HUES6 (cell line): ENCODE measurements around the gene VSIG4.
A peak's percentile ranks its signal among the peaks of the same experiment; 100 is the strongest.
"Not testable (repeated sequence)": the region's sequence is repeated elsewhere in the genome, so short reads cannot be mapped to it uniquely, and the experiment has no call there.

ENCODE experiments used
- H3K27ac ChIP-seq: 2 replicates; pipeline ENCODE4 v1.7.0; 2013; ENCODE audit warnings: low read depth, mild to moderate bottlenecking, low read length, inconsistent platforms
- H3K27me3 ChIP-seq: 2 replicates; pipeline ENCODE4 v1.6.1; 2013; ENCODE audit warnings: low read length; ENCODE audit not compliant: control insufficient read depth, insufficient read depth
- H3K36me3 ChIP-seq: 2 replicates; pipeline ENCODE4 v1.6.1; 2013; ENCODE audit warnings: low read length; ENCODE audit not compliant: control insufficient read depth, insufficient read depth
- H3K4me1 ChIP-seq: 2 replicates; pipeline ENCODE4 v1.6.1; 2013; ENCODE audit warnings: low read length; ENCODE audit not compliant: control insufficient read depth, insufficient read depth
- H3K4me3 ChIP-seq: 2 replicates; pipeline ENCODE4 v1.5.1; 2013; ENCODE audit warnings: low read depth, low read length
- H3K9ac ChIP-seq: one replicate; pipeline ENCODE4 v1.6.1; 2013; ENCODE audit warnings: mild to moderate bottlenecking, low read length
- H3K9me3 ChIP-seq: 2 replicates; pipeline ENCODE4 v1.6.1; 2013; ENCODE audit warnings: low read depth, low read length; ENCODE audit not compliant: control insufficient read depth, insufficient read depth

VSIG4 gene

GRCh38 chrX:65999029-65999562 lies 40.8 kb downstream of the VSIG4 start:
- Histone ChIP-seq H3K27me3 (no peaks in the 10 kb centered on the region), H3K9ac (no peak overlapping the region), H3K27ac (no peak overlapping the region), H3K36me3 (no peaks in the 10 kb centered on the region), H3K9me3 (peaks cover 10% of the 10 kb centered on the region; the same call in 1 of the 2 replicates), H3K4me3 (no peak overlapping the region), H3K4me1 (no peaks in the 10 kb centered on the region; the same call in 1 of the 2 replicates)

- peaks cover 16% of the 10 kb centered on the region; the same call in 1 of the 2 replicates for H3K9me3 ChIP-seq
- no peaks in the 10 kb centered on the region for H3K36me3 ChIP-seq
- no peaks in the 10 kb centered on the region; the same call in 1 of the 2 replicates for H3K4me1 ChIP-seq
- H3K9ac ChIP-seq: no peak overlapping the region
- H3K4me3 ChIP-seq: no peak overlapping the region
- no peaks in the 10 kb centered on the region for H3K27me3 ChIP-seq
- no peak overlapping the region for H3K27ac ChIP-seq
These were observed 41.7 kb downstream of the VSIG4 start for GRCh38 chrX:65997978-65998717.

DNA sequence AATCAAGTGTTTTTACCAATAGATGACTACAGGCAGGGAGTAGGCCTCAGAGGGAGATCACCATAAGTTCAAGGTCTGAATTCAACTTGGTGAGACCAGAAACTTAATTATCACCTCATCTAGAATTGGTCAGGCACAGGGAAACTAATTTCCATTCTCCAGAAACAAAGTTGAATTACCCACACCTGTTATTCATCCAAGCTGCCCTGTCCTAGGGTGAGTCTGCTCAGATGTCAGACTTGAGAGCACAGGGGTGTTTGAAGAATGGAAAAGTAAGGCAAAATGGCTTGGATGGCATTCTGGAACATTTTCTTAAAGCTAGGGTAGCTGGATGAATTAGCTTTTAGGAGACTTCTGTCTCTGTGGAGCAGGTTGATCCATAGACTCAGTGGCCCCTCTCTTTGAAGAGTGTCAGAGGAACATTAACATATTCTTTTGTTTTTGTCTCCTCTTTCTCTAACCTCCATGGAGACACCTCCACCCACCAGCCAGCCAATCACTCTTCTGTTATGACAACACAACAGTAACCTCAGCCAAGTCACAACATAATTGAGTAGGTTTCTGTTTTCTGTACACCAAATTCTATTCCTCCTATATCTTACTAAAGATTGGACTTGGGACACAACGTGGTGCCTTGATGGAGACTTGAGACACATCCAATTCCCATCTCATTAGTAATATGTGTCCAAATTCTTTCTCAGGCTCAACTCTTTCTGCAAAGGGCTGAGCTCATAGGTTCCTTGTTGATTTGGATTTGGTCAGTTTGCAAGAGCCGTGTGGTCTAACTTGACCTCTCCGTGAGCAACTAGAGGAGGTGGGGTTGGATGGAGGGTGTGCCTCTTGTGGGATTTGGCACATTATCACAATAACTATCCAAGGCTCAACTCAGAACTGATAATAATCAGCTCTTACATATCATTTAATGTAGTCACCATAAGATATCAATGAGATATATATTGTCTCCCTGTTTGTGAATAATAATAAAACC lies 45.1 kb downstream of the VSIG4 start:
- no peaks in the 10 kb centered on the region for H3K27me3 ChIP-seq
- no peak overlapping the region for H3K4me3 ChIP-seq
- no peak overlapping the region for H3K27ac ChIP-seq
- H3K4me1 ChIP-seq: no peaks in the 10 kb centered on the region
- no peak overlapping the region for H3K9ac ChIP-seq
- no peaks in the 10 kb centered on the region for H3K36me3 ChIP-seq
- H3K9me3 ChIP-seq: peaks cover 18% of the 10 kb centered on the region; the same call in 1 of the 2 replicates

DNA sequence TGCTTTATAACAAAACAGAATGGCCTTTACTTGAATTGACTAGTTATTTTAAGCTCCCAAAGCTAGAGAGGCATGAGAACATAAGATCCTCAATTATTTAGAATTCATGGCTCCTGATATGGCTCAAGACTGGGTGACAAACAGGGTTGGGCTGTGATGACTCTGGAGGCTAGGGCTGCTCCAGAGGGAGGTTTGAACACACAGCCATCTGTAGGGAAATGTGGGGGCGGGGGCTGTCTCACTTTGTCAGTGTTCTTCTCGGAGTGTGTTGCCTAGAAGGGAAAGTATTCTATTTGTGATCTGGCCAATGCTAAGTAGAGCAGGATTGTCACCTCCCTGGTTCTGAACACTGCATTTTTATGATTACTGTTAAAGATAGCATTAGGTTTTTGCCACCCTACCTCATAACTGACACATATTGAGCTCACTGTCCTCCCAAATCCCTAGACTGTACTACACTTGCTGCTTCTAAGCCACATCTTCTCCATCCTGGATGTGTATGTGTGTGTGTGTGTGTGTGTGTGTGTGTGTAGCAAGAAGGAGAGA lies 45.9 kb downstream of the VSIG4 start:
- H3K27ac ChIP-seq: no peak overlapping the region
- H3K9me3 ChIP-seq: peaks cover 17% of the 10 kb centered on the region; the same call in 1 of the 2 replicates
- H3K4me1 ChIP-seq: no peaks in the 10 kb centered on the region
- no peaks in the 10 kb centered on the region for H3K27me3 ChIP-seq
- H3K4me3 ChIP-seq: no peak overlapping the region
- H3K36me3 ChIP-seq: no peaks in the 10 kb centered on the region
- no peak overlapping the region for H3K9ac ChIP-seq

DNA sequence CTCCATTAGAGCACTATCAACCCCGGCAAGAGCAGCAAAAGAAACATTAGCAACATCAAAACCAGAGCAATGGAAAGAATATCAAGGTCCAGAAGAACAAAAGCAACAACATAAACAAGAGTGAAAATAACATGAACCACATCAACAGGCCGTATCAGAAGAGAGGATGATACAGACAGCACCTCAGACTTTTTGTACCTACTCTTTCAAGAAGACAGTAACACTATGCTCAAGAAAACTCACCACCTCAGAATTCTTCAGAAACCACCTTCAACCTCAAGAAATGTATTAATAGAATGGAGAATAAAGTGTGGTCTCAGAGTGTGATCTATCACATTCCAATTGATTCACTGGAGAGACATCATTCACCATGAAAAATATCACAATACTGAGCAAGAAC lies 46.5 kb downstream of the VSIG4 start:
- peaks cover 14% of the 10 kb centered on the region; the same call in 1 of the 2 replicates for H3K9me3 ChIP-seq
- no peak overlapping the region for H3K27ac ChIP-seq
- H3K4me1 ChIP-seq: no peaks in the 10 kb centered on the region
- no peaks in the 10 kb centered on the region for H3K27me3 ChIP-seq
- H3K36me3 ChIP-seq: no peaks in the 10 kb centered on the region
- H3K4me3 ChIP-seq: no peak overlapping the region
- no peak overlapping the region for H3K9ac ChIP-seq

DNA sequence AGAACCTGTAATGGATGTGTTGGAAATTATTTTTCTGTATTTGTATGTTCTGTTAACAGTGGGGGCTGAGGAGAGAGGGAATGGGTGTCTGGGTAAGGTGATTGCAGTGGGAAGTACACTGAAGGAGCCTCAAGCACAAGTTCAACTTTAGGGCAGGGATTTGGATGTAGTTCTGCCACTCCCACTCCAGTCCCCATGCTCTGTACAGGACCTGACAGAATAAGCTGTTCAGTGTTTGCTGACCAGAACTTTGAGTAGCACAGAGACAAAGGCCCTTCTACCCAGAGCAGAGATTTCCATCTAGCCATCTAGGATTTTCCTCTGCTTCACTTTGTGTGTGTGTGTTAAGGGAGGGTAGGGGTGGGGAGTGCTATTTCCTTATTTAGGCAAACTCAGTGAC lies 49.2 kb downstream of the VSIG4 start:
- Histone ChIP-seq H3K4me1 (peaks cover 7% of the 10 kb centered on the region; the same call in 1 of the 2 replicates), H3K36me3 (no peaks in the 10 kb centered on the region)

GRCh38 chrX:65987811-65988210 lies 52.1 kb downstream of the VSIG4 start:
- H3K27me3 ChIP-seq: no peaks in the 10 kb centered on the region
- no peak overlapping the region for H3K27ac ChIP-seq
- H3K9ac ChIP-seq: no peak overlapping the region
- no peaks in the 10 kb centered on the region for H3K36me3 ChIP-seq
- H3K4me1 ChIP-seq: peaks cover 8% of the 10 kb centered on the region; the same call in 1 of the 2 replicates
- H3K9me3 ChIP-seq: peaks cover 10% of the 10 kb centered on the region
- H3K4me3 ChIP-seq: no peak overlapping the region

More for the DNA sequence above, 49.2 kb downstream of the VSIG4 start:
- Histone ChIP-seq H3K9ac (no peak overlapping the region), H3K4me3 (no peak overlapping the region), H3K9me3 (peaks cover 9% of the 10 kb centered on the region; the same call in 1 of the 2 replicates), H3K27me3 (no peaks in the 10 kb centered on the region), H3K27ac (no peak overlapping the region)

DNA sequence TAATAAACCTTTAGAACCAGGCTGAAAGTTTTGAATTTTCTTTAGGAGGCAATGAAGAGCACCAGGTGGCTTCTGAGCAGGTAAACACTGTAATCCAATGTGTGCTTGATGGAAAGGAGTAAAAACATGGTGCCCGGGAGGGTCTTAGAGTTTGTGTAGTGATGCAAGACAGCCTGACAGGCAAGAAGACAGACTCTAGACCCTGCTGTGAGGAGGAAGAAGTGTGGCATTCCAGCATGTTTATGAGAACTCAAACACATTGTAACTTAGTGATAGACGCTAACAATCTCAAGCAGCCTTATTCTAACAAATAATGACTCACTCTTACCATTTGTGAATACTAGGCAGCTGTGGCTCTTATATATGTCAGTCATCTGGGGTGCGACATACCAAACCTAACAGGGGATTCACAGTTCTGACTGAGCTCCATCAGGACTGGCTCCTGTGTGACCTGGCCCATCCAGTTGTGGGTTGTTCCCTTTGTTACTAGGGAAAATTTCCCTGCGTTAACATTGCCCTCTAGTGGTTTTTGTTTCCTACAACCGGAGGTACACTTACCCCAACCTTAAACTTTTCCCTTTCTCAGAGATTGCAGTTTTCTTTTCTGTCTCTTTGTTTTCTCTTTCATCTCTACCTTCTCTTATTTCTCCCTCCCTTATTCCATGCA lies 53.8 kb downstream of the VSIG4 start:
- peaks cover 13% of the 10 kb centered on the region for H3K9me3 ChIP-seq
- no peak overlapping the region for H3K4me3 ChIP-seq
- H3K4me1 ChIP-seq: peaks cover 8% of the 10 kb centered on the region; the same call in 1 of the 2 replicates
- peak overlapping the region; percentile 53; the same call in 1 of the 2 replicates for H3K27ac ChIP-seq
- no peaks in the 10 kb centered on the region for H3K27me3 ChIP-seq
- no peaks in the 10 kb centered on the region for H3K36me3 ChIP-seq
- H3K9ac ChIP-seq: no peak overlapping the region

DNA sequence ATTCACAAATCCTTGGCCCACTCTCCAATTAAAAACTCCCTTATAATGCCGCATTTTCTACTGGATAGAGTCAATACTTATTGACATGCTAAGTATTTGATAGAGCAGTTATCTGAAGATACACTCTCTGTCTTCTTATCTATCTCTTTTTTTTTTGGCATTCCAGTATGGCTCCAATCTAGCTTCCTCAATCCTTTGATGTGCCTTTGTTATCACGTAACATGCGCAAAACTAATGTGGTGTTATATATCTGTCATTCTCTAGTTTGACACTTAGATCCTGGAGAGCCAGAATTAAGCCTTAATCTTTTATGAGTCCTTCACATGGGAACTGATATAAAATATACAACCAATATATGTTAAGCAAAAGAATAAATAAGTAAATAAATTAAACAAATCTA lies 54.7 kb downstream of the VSIG4 start:
- Histone ChIP-seq H3K9me3 (peaks cover 13% of the 10 kb centered on the region), H3K36me3 (no peaks in the 10 kb centered on the region), H3K4me3 (no peak overlapping the region), H3K27ac (no peak overlapping the region; the same call in 1 of the 2 replicates), H3K27me3 (no peaks in the 10 kb centered on the region), H3K9ac (no peak overlapping the region), H3K4me1 (peaks cover 8% of the 10 kb centered on the region; the same call in 1 of the 2 replicates)

- H3K9me3 ChIP-seq: peaks cover 18% of the 10 kb centered on the region
- not testable (repeated sequence) for H3K27ac ChIP-seq, H3K9ac ChIP-seq, H3K4me3 ChIP-seq, H3K4me1 ChIP-seq, H3K27me3 ChIP-seq, H3K36me3 ChIP-seq
These were observed 62.7 kb downstream of the VSIG4 start for GRCh38 chrX:65977161-65977560.
